Measurements from ENCODE around the gene RASL11A. TPM values are rescaled to one million over a fixed set of nuclear protein-coding genes. Genes with fewer than 3 reads are reported as not detected.
"Not testable (repeated sequence)": the region's sequence is repeated elsewhere in the genome, so short reads cannot be mapped to it uniquely, and the experiment has no call there.

Gene RASL11A
- total and polyA plus RNA-seq, 2 of the 13 experiments (the other 11 are each of a cell fraction or from before 2014, with no cell fraction given) = 3.0 to 4.1 TPM

DNA sequence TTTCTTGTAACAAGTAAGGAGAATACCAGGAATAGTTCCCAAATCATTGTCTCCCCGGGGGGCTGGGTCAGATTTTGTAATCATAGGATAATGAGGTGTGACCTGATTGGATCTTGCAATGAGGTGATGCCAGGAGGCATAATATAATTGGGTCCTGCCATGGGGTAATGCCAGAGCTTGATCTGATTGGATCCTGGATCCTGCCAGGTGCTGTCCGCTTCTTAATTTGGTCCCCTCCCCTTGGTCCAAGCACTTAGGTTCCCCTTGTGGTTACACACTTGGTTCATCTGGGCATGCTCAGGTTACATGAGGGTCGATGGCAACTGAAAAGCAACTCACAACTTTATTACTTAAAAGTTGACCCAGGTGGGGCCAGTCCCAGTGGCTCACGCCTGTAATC is 20.1 kb downstream of the RASL11A start:
- ChIA-PET CTCF (ENCODE audit: low intra/inter-chr PET ratio, low total read pairs) (no interaction called here), POLR2A (no interaction called here)
- TF ChIP-seq, protein P1, sequence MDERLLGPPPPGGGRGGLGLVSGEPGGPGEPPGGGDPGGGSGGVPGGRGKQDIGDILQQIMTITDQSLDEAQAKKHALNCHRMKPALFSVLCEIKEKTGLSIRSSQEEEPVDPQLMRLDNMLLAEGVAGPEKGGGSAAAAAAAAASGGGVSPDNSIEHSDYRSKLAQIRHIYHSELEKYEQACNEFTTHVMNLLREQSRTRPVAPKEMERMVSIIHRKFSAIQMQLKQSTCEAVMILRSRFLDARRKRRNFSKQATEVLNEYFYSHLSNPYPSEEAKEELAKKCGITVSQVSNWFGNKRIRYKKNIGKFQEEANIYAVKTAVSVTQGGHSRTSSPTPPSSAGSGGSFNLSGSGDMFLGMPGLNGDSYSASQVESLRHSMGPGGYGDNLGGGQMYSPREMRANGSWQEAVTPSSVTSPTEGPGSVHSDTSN (CRISPR knock-in tag; IDR thresholded peaks at IDR 0.05) = no peak
- TF ChIP-seq, protein P2, sequence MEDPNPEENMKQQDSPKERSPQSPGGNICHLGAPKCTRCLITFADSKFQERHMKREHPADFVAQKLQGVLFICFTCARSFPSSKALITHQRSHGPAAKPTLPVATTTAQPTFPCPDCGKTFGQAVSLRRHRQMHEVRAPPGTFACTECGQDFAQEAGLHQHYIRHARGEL (CRISPR knock-in tag; IDR thresholded peaks at IDR 0.05) = no peak
- TF ChIP-seq ZNF543 (CRISPR knock-in tag; IDR thresholded peaks at IDR 0.05) (no peak), FOXK1 (CRISPR knock-in tag; IDR thresholded peaks at IDR 0.05; ENCODE audit: borderline replicate concordance, low read depth) (no peak), SKI (IDR thresholded peaks at IDR 0.05; ENCODE audit: partially characterized antibody) (no peak)
- H3K9me3 ChIP-seq (ENCODE audit: low read length) = no peaks in the 10 kb centered on the region
- no TSS peak for BruUV-seq (replicated peaks)
- H3K9ac ChIP-seq (ENCODE audit: insufficient read depth, low read depth, low read length) = no peak overlapping the region
- DNase-seq (ENCODE audit: low spot score) = no peak
- H3K4me2 ChIP-seq (ENCODE audit: low read depth, low read length) = no peak overlapping the region
- H3K4me3 ChIP-seq (replicated peaks in 1 of 3; ENCODE audit: insufficient read depth in 1 of 3, low read depth in 2 of 3, low read length in 3 of 3) = no peak overlapping the region
- intact Hi-C loops (cut with micrococcal nuclease; ENCODE audit: unreplicated experiment) (no loop called here), in situ Hi-C loops (cut with HindIII; ENCODE audit: extremely low pct_ligation_motif_present, low pct_unique_long_range_greater_than_20kb) (no loop called here)
- no peaks in the 10 kb centered on the region for H3K4me1 ChIP-seq (ENCODE audit: insufficient read depth, low read length)
- peaks cover 0 to 4% of the 10 kb centered on the region in 2 experiments; a peak in 1 of 5 replicates for H3K27me3 ChIP-seq (ENCODE audit: control insufficient read depth in 1 of 2, insufficient read depth in 2 of 2, low read length in 2 of 2)
- ATAC-seq = no peak
- no peaks in the 10 kb centered on the region for H4K20me1 ChIP-seq (ENCODE audit: insufficient read depth, low read length)
- H3K79me2 ChIP-seq (ENCODE audit: insufficient read depth, low read length) = no peaks in the 10 kb centered on the region
- H2AFZ ChIP-seq (ENCODE audit: low read length) = no peak overlapping the region
- no peak for FAIRE-seq
- WGBS (ENCODE audit: low lambda C conversion rate) = 33% methylated on average over 4 of the region's 4 CpGs
- H3K27ac ChIP-seq (ENCODE audit: extremely low read length, insufficient read depth, low read length) = no peak overlapping the region
- no peaks in the 10 kb centered on the region for H3K36me3 ChIP-seq (replicated peaks in 1 of 2; ENCODE audit: control insufficient read depth in 1 of 2, insufficient read depth in 2 of 2, low read length in 2 of 2)

DNA sequence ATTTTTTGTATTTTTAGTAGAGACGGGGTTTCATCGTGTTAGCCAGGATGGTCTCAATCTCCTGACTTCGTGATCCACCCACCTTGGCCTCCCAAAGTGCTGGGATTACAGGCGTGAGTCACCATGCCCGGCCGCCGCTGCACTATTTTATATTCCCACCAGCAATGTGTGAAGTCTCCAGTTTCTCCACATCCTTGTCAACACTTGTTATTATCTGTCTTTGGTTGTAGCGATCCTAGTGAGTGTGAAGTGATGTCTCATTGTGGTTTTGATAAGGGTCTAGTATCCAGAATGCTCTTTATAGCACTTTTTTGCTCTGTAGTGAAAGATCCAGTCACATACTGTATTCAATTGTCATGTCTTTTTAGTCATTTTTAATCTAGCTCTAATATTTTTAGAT is 21.3 kb downstream of the RASL11A start:
- H3K9me3 ChIP-seq (ENCODE audit: low read length); CTCF ChIA-PET (ENCODE audit: low intra/inter-chr PET ratio, low total read pairs); H3K79me2 ChIP-seq (ENCODE audit: insufficient read depth, low read length); H3K4me1 ChIP-seq (ENCODE audit: insufficient read depth, low read length); H3K27ac ChIP-seq (ENCODE audit: extremely low read length, insufficient read depth, low read length); POLR2A ChIA-PET; H4K20me1 ChIP-seq (ENCODE audit: insufficient read depth, low read length); BruUV-seq (replicated peaks); H2AFZ ChIP-seq (ENCODE audit: low read length); intact Hi-C loops (cut with micrococcal nuclease; ENCODE audit: unreplicated experiment); ATAC-seq; H3K36me3 ChIP-seq (replicated peaks in 1 of 2; ENCODE audit: control insufficient read depth in 1 of 2, insufficient read depth in 2 of 2, low read length in 2 of 2); FAIRE-seq; DNase-seq (ENCODE audit: low spot score); H3K9ac ChIP-seq (ENCODE audit: insufficient read depth, low read depth, low read length); H3K4me2 ChIP-seq (ENCODE audit: low read depth, low read length); H3K4me3 ChIP-seq (replicated peaks in 1 of 3; ENCODE audit: insufficient read depth in 1 of 3, low read depth in 2 of 3, low read length in 3 of 3); in situ Hi-C loops (cut with HindIII; ENCODE audit: extremely low pct_ligation_motif_present, low pct_unique_long_range_greater_than_20kb): not testable (repeated sequence)
- WGBS (ENCODE audit: low lambda C conversion rate) = 65% methylated on average over 8 of the region's 8 CpGs
- TF ChIP-seq ZNF7 (CRISPR knock-in tag; IDR thresholded peaks at IDR 0.05) = peak; percentile 40; the same call in 1 of the 2 replicates
- peaks cover 0 to 15% of the 10 kb centered on the region in 2 experiments; a peak in 1 of 5 replicates for H3K27me3 ChIP-seq (ENCODE audit: control insufficient read depth in 1 of 2, insufficient read depth in 2 of 2, low read length in 2 of 2)
